H1 (cell line): Measurements from ENCODE around the gene NTRK2. TPM values are rescaled to one million over a fixed set of nuclear protein-coding genes. Genes with fewer than 3 reads are reported as not detected.

Source experiments
- CTCF ChIA-PET: fragments of 300-600 bp; sonication (Branson Sonifier 250); formaldehyde crosslinking; loops from one replicate; lab custom pipeline; 2021; ENCODE audit not compliant: partially characterized antibody; lab: Charles Lee
- POLR2A ChIA-PET: fragments of 300-600 bp; sonication (Branson Sonifier 250); formaldehyde crosslinking; loops from one replicate; lab custom pipeline; 2021; ENCODE audit warnings: inconsistent platforms; ENCODE audit not compliant: partially characterized antibody; lab: Charles Lee
- DNase-seq, 2 experiments: peaks; one replicate each; pipeline versions ENCODE4 v3.0.0 to v3.0.0-alpha.2; 2010 to 2022; ENCODE audit warnings: low spot score in 2 of 2, low read depth in 1 of 2, mixed read lengths in 1 of 2
- FAIRE-seq: peaks from 2 replicates; lab custom pipeline; 2011; peaks lifted over from hg19 to GRCh38; lab: Jason Lieb, UNC
- H2AFZ ChIP-seq: 2 replicates; pipeline ENCODE4 v1.8.1; 2012; ENCODE audit warnings: low read length, inconsistent platforms
- H2AK5ac ChIP-seq: 2 replicates; pipeline ENCODE4 v1.6.1; 2013; ENCODE audit warnings: low read depth, low read length
- H2BK120ac ChIP-seq: replicated peaks from 2 replicates; pipeline ENCODE3; 2013; ENCODE audit warnings: low read depth, low read length, inconsistent platforms
- H2BK12ac ChIP-seq: 2 replicates; pipeline ENCODE4 v1.6.1; 2013; ENCODE audit warnings: low read depth, low read length
- H2BK15ac ChIP-seq: 2 replicates; pipeline ENCODE4 v1.6.1; 2013; ENCODE audit warnings: low read length
- H2BK20ac ChIP-seq: 2 replicates; pipeline ENCODE4 v1.6.1; 2013; ENCODE audit warnings: low read length
- H2BK5ac ChIP-seq: 2 replicates; pipeline ENCODE4 v1.6.1; 2013; ENCODE audit warnings: low read depth, low read length
- H3K14ac ChIP-seq: 2 replicates; pipeline ENCODE4 v1.6.1; 2013; ENCODE audit warnings: inconsistent platforms; ENCODE audit not compliant: insufficient read length
- H3K18ac ChIP-seq: 2 replicates; pipeline ENCODE4 v1.6.1; 2013; ENCODE audit warnings: low read length; ENCODE audit errors: extremely low read depth
- H3K23ac ChIP-seq: 2 replicates; pipeline ENCODE4 v1.6.1; 2013; ENCODE audit warnings: inconsistent platforms; ENCODE audit not compliant: insufficient read length
- H3K23me2 ChIP-seq: 2 replicates; pipeline ENCODE4 v1.6.1; 2013; ENCODE audit warnings: low read depth, low read length
- H3K27ac ChIP-seq: 2 replicates; pipeline ENCODE4 v1.6.1; 2011; ENCODE audit warnings: low read depth, low read length, inconsistent platforms
- H3K27me3 ChIP-seq, 4 experiments: replicated peaks in 1 of 4; 1 replicate in 1 of 4; 2 replicates in 3 of 4; pipeline versions ENCODE4 v1.6.1 to v1.8.1; 2011 to 2013; ENCODE audit warnings: low read length in 3 of 4, mild to moderate bottlenecking in 3 of 4, inconsistent platforms in 2 of 4, mixed read lengths in 2 of 4, moderate library complexity in 1 of 4; ENCODE audit not compliant: control insufficient read depth in 3 of 4, insufficient read depth in 3 of 4; ENCODE audit errors: extremely low read depth in 1 of 4
- H3K36me3 ChIP-seq, 4 experiments: 2 replicates each; pipeline versions ENCODE4 v1.6.1 to v1.8.1; 2011 to 2013; ENCODE audit warnings: mild to moderate bottlenecking in 4 of 4, low read length in 3 of 4, moderate library complexity in 2 of 4, control low read depth in 1 of 4, inconsistent platforms in 1 of 4; ENCODE audit not compliant: insufficient read depth in 4 of 4, control insufficient read depth in 2 of 4
- H3K4ac ChIP-seq: replicated peaks from 2 replicates; pipeline ENCODE3; 2013; ENCODE audit warnings: low read length, low read depth, mixed read lengths, inconsistent platforms; ENCODE audit not compliant: insufficient read length
- H3K4me1 ChIP-seq, 4 experiments: replicated peaks in 1 of 4; 1 replicate in 1 of 4; 2 replicates in 3 of 4; pipeline versions ENCODE4 v1.6.1 to v1.8.1; 2011 to 2013; ENCODE audit warnings: low read length in 3 of 4, inconsistent platforms in 2 of 4, mixed read lengths in 1 of 4; ENCODE audit not compliant: insufficient read depth in 4 of 4, control insufficient read depth in 3 of 4
- H3K4me2 ChIP-seq, 2 experiments: 2 replicates each; pipeline versions ENCODE4 v1.6.1 to v1.8.1; 2011 to 2013; ENCODE audit warnings: low read depth in 2 of 2, low read length in 2 of 2, control low read depth in 1 of 2, inconsistent platforms in 1 of 2, mild to moderate bottlenecking in 1 of 2; ENCODE audit not compliant: insufficient read depth in 1 of 2
- H3K4me3 ChIP-seq, 4 experiments: fragments of 200-600, 300-600 bp in 1 of 4; sonication (generic), shearing (Covaris generic), sonication (Bioruptor Twin) in 1 of 4; 2 replicates each; pipeline versions ENCODE4 v1.5.1 to v1.8.1; 2011 to 2016; ENCODE audit warnings: low read length in 4 of 4, low read depth in 3 of 4, control low read depth in 2 of 4, inconsistent platforms in 2 of 4, mild to moderate bottlenecking in 2 of 4, mixed read lengths in 1 of 4, moderate library complexity in 1 of 4; ENCODE audit not compliant: insufficient read depth in 2 of 4; ENCODE audit errors: extremely low read depth in 1 of 4
- H3K56ac ChIP-seq: replicated peaks from 2 replicates; pipeline ENCODE3; 2013; ENCODE audit warnings: low read depth, mild to moderate bottlenecking, mixed read lengths, low read length, inconsistent platforms; ENCODE audit not compliant: insufficient read length
- H3K79me1 ChIP-seq: 2 replicates; pipeline ENCODE4 v1.6.1; 2013; ENCODE audit warnings: low read depth, low read length, control low read depth
- H3K79me2 ChIP-seq, 2 experiments: 2 replicates each; pipeline versions ENCODE4 v1.6.1 to v1.8.1; 2012 to 2013; ENCODE audit warnings: low read length in 2 of 2, mild to moderate bottlenecking in 2 of 2, inconsistent platforms in 1 of 2; ENCODE audit not compliant: insufficient read depth in 2 of 2, control insufficient read depth in 1 of 2
- H3K9ac ChIP-seq, 4 experiments: replicated peaks in 1 of 4; 1 replicate in 1 of 4; 2 replicates in 3 of 4; pipeline versions ENCODE4 v1.6.1 to v1.8.1; 2011 to 2013; ENCODE audit warnings: low read depth in 3 of 4, low read length in 3 of 4, control low read depth in 2 of 4, mild to moderate bottlenecking in 2 of 4, moderate library complexity in 2 of 4, inconsistent platforms in 1 of 4; ENCODE audit errors: extremely low read depth in 1 of 4
- H3K9me3 ChIP-seq, 2 experiments: 2 replicates each; pipeline versions ENCODE4 v1.6.1 to v1.8.1; 2012 to 2013; ENCODE audit warnings: mild to moderate bottlenecking in 2 of 2, moderate library complexity in 2 of 2, control low read depth in 1 of 2, inconsistent platforms in 1 of 2, low read depth in 1 of 2, low read length in 1 of 2, mixed read lengths in 1 of 2; ENCODE audit not compliant: insufficient read depth in 2 of 2
- H4K20me1 ChIP-seq, 2 experiments: replicated peaks in 1 of 2; 2 replicates each; pipeline versions ENCODE3 to v1.8.1; 2011 to 2013; ENCODE audit warnings: inconsistent platforms in 2 of 2, low read length in 2 of 2, mild to moderate bottlenecking in 1 of 2; ENCODE audit not compliant: insufficient read depth in 2 of 2, control insufficient read depth in 1 of 2
- H4K5ac ChIP-seq: 2 replicates; pipeline ENCODE4 v1.6.1; 2013; ENCODE audit warnings: low read length, low read depth, mixed read lengths, inconsistent platforms; ENCODE audit not compliant: insufficient read length
- H4K8ac ChIP-seq: 2 replicates; pipeline ENCODE4 v1.8.0; 2013; ENCODE audit warnings: mild to moderate bottlenecking, moderate library complexity, low read length, inconsistent platforms; ENCODE audit not compliant: insufficient read depth; ENCODE audit errors: extremely low read depth
- H4K91ac ChIP-seq: replicated peaks from 2 replicates; pipeline ENCODE3; 2013; ENCODE audit warnings: low read length, mixed read lengths, inconsistent platforms; ENCODE audit not compliant: insufficient read length
- BCL11A ChIP-seq, 2 experiments: IDR thresholded peaks; one replicate each; pipeline ENCODE4 v1.6.1; 2011; ENCODE audit warnings: low read depth in 2 of 2, low read length in 2 of 2, mild to moderate bottlenecking in 2 of 2
- CHD2 ChIP-seq: IDR thresholded peaks from 2 replicates; pipeline ENCODE4 v1.6.1; 2012; ENCODE audit warnings: low read length, improper control_type of control experiment
- CREB1 ChIP-seq: IDR thresholded peaks from 2 replicates; pipeline ENCODE4 v1.6.1; 2012; ENCODE audit warnings: inconsistent platforms
- EZH2 ChIP-seq: fragments of 200-600 bp; sonication (generic); IDR thresholded peaks from 2 replicates; pipeline ENCODE4 v1.7.1; 2012; ENCODE audit warnings: low read depth, mild to moderate bottlenecking, moderate library complexity, low read length, inconsistent platforms; ENCODE audit not compliant: severe bottlenecking
- FOSL1 ChIP-seq: IDR thresholded peaks from 2 replicates; pipeline ENCODE4 v1.6.1; 2011; ENCODE audit warnings: mild to moderate bottlenecking, low read depth, low read length, moderate library complexity; ENCODE audit not compliant: insufficient read depth
- MAFK ChIP-seq: IDR thresholded peaks from 2 replicates; pipeline ENCODE4 v1.6.1; 2012; ENCODE audit warnings: low read depth, mild to moderate bottlenecking, improper control_type of control experiment, low read length
- RAD21 ChIP-seq, 2 experiments: IDR thresholded peaks in 1 of 2; conservative IDR thresholded peaks in 1 of 2; 2 replicates each; pipeline ENCODE4 v1.6.1; 2011; ENCODE audit warnings: low read depth in 2 of 2, low read length in 2 of 2, improper control_type of control experiment in 1 of 2, inconsistent platforms in 1 of 2, mild to moderate bottlenecking in 1 of 2, moderate library complexity in 1 of 2
- RXRA ChIP-seq: IDR thresholded peaks from 2 replicates; pipeline ENCODE4 v1.6.1; 2011; ENCODE audit warnings: low read depth, mild to moderate bottlenecking, low read length, moderate library complexity; ENCODE audit not compliant: insufficient read depth
- SIN3A ChIP-seq, 2 experiments: IDR thresholded peaks in 1 of 2; conservative IDR thresholded peaks in 1 of 2; 2 replicates each; pipeline ENCODE4 v1.6.1; 2011 to 2012; ENCODE audit warnings: low read length in 2 of 2, improper control_type of control experiment in 1 of 2, low read depth in 1 of 2, mild to moderate bottlenecking in 1 of 2
- TEAD4 ChIP-seq: IDR thresholded peaks from 2 replicates; pipeline ENCODE4 v1.6.1; 2012; ENCODE audit warnings: low read depth, low read length, inconsistent platforms, mixed read lengths
- WGBS, 2 experiments: shearing (Covaris generic) in 1 of 2; methylation state at CpG; one replicate each; pipeline versions ENCODE4 v1.1.6 to v1.1.7; 2013 to 2015; ENCODE audit warnings: low lambda C conversion rate in 2 of 2, mixed read lengths in 2 of 2, inconsistent platforms in 1 of 2, low coverage in 1 of 2, missing lambda C conversion rate in 1 of 2; ENCODE audit not compliant: insufficient replicate concordance in 2 of 2, insufficient coverage in 1 of 2, insufficient read length in 1 of 2; ENCODE audit errors: extremely low coverage in 1 of 2, missing lambda C conversion rate in 1 of 2; 5-methylcytosine and 5-hydroxymethylcytosine counted together
- polyA plus RNA-seq, 7 experiments: library from polyadenylated mRNA; depleted of rRNA in 3 of 7; stranded (reverse) in 5 of 7; unstranded in 2 of 7; fragments of >200 nt in 5 of 7; fragments of 200-250 nt in 2 of 7; gene quantifications; 1 replicate in 5 of 7; 2 replicates in 1 of 7; 4 replicates in 1 of 7; pipeline versions ENCODE4 v1.2.1 to v1.2.3, GENCODE V29; 2011 to 2013; ENCODE audit warnings: missing spikeins in 2 of 7, mixed read lengths in 2 of 7
- total RNA-seq: library from RNA; stranded (reverse); fragmentation: NEBNext Ultra II Directional; extraction: Animal tissue kit (Norgen Biotek cat#: 25700); gene quantifications from 2 replicates; pipeline ENCODE4 v1.2.1, GENCODE V29; 2021
- TF ChIP-seq, protein P1 (sequence below): IDR thresholded peaks from 2 replicates; pipeline ENCODE4 v1.6.1; 2012; ENCODE audit warnings: inconsistent platforms

NTRK2 gene
- total and polyA plus RNA-seq, 2 of the 8 experiments (the other 6 are each of a cell fraction or from before 2014, with no cell fraction given), result 0.03 to 0.04 TPM

- Histone ChIP-seq H4K20me1 (no peaks in the 10 kb centered on the region), H2BK15ac (no peak overlapping the region), H3K4me3 (no peak overlapping the region), H2AK5ac (no peak overlapping the region), H3K18ac (no peak overlapping the region), H3K27ac (no peak overlapping the region), H3K4me2 (no peak overlapping the region), H2BK12ac (no peak overlapping the region), H3K56ac (no peak overlapping the region), H3K14ac (no peak overlapping the region), H3K9me3 (no peaks in the 10 kb centered on the region), H3K36me3 (no peaks in the 10 kb centered on the region), H3K9ac (no peak overlapping the region), H3K4me1 (no peaks in the 10 kb centered on the region), H3K23me2 (no peaks in the 10 kb centered on the region), H2BK5ac (no peak overlapping the region), H4K91ac (no peak overlapping the region), H4K8ac (no peak overlapping the region), H3K23ac (no peak overlapping the region), H2AFZ (no peak overlapping the region), H4K5ac (no peak overlapping the region), H3K79me1 (no peaks in the 10 kb centered on the region), H2BK20ac (no peak overlapping the region), H3K27me3 (no peaks in the 10 kb centered on the region), H3K4ac (no peak overlapping the region), H3K79me2 (no peaks in the 10 kb centered on the region), H2BK120ac (no peak overlapping the region)
- DNase-seq (no peak), FAIRE-seq (no peak)
- POLR2A ChIA-PET, result no interaction called here
- CTCF ChIA-PET, result no interaction called here
- WGBS, 2 experiments, result 73% methylated on average over 1 of the region's 1 CpG; no CpG with 5 or more reads in 1 of the 2 experiments
- TF ChIP-seq TEAD4 (no peak), EZH2 (no peak), CHD2 (no peak), RAD21 (IDR thresholded peaks at IDR 0.05 in 1 of 2, conservative IDR thresholded peaks at IDR 0.05 in 1 of 2; ENCODE audit: low read depth in 2 of 2, low read length in 2 of 2) (no peak), CREB1 (no peak), MAFK (no peak), RXRA (no peak), FOSL1 (no peak), BCL11A (IDR thresholded peaks at IDR 0.05; ENCODE audit: low read depth in 2 of 2, low read length in 2 of 2) (no peak), SIN3A (conservative IDR thresholded peaks at IDR 0.05 in 1 of 2, IDR thresholded peaks at IDR 0.05 in 1 of 2; ENCODE audit: low read depth in 1 of 2, low read length in 2 of 2) (no peak)
- TF ChIP-seq, protein P1, sequence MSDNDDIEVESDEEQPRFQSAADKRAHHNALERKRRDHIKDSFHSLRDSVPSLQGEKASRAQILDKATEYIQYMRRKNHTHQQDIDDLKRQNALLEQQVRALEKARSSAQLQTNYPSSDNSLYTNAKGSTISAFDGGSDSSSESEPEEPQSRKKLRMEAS, result no peak
Measured at GRCh38 chr9:85025638-85026037, 356.1 kb downstream of the NTRK2 start.
